Activated CD8-positive, alpha-beta T cell treated with anti-CD3 and anti-CD28 coated beads, Interleukin-2, amount 10 ng/mL, durations not matched to agents 7 days and 5 days (primary cell): ENCODE results near the gene MINDY4B. TPM values are rescaled to one million over a fixed set of nuclear protein-coding genes. Genes with fewer than 3 reads are reported as not detected.
A peak's percentile ranks its signal among the peaks of the same experiment; 100 is the strongest.

ENCODE experiments used
- ATAC-seq: fragments of 150-1000 bp; cut with Tn5 transposase; one replicate; pipeline ENCODE4 v1.10.0; 2021; ENCODE audit warnings: moderate library complexity
- CTCF ChIA-PET: fragments of 350-600 bp; sonication (Branson Sonifier 250); formaldehyde crosslinking; loops from one replicate; lab custom pipeline; 2021; ENCODE audit warnings: antibody characterized with exemption; lab: Charles Lee
- POLR2A ChIA-PET: fragments of 350-600 bp; sonication (Branson Sonifier 250); formaldehyde crosslinking; loops from one replicate; lab custom pipeline; 2021; ENCODE audit warnings: antibody characterized with exemption; lab: Charles Lee
- DNase-seq: peaks from one replicate; pipeline ENCODE4 v3.0.0-alpha.2; 2020
- H3K27ac Mint-ChIP-seq: one replicate; pipeline ENCODE4 v1.8.0; 2021; ENCODE audit warnings: mild to moderate bottlenecking, mixed read lengths
- H3K27me3 Mint-ChIP-seq: one replicate; pipeline ENCODE4 v1.8.0; 2021; ENCODE audit warnings: low read depth, mixed read lengths
- H3K36me3 Mint-ChIP-seq: one replicate; pipeline ENCODE4 v1.8.0; 2021; ENCODE audit warnings: low read depth, mixed read lengths
- H3K4me1 Mint-ChIP-seq: one replicate; pipeline ENCODE4 v1.8.0; 2021; ENCODE audit warnings: low read depth, mixed read lengths
- H3K4me3 Mint-ChIP-seq: one replicate; pipeline ENCODE4 v1.8.0; 2021; ENCODE audit warnings: mild to moderate bottlenecking, mixed read lengths
- H3K9me3 Mint-ChIP-seq: one replicate; pipeline ENCODE4 v1.8.0; 2022; ENCODE audit warnings: mixed read lengths; ENCODE audit not compliant: insufficient read depth
- total RNA-seq, 2 experiments: library from RNA; stranded (reverse); gene quantifications; one replicate each; pipeline ENCODE4 v1.2.3, GENCODE V29; 2021

Gene MINDY4B
- total RNA-seq, 2 experiments from 2014 or later = not detected

GRCh38 chr3:150840802-150841515, 64.3 kb downstream of the MINDY4B start:
- ChIA-PET POLR2A (no interaction called here), CTCF (interaction anchor here (1.6 kb wide), 1 partner anchor 9 kb away, joined by 5 read pairs; no protein-coding TSS in a partner anchor)
- Mint-ChIP-seq H3K4me1 (no peaks in the 10 kb centered on the region), H3K9me3 (no peaks in the 10 kb centered on the region), H3K27me3 (peaks cover 27% of the 10 kb centered on the region), H3K4me3 (no peak overlapping the region), H3K27ac (no peak overlapping the region), H3K36me3 (no peaks in the 10 kb centered on the region)
- ATAC-seq (no peak), DNase-seq (no peak)

GRCh38 chr3:150830745-150831144, 74.5 kb downstream of the MINDY4B start:
- Mint-ChIP-seq H3K4me1 (no peaks in the 10 kb centered on the region), H3K27me3 (peaks cover 11% of the 10 kb centered on the region), H3K27ac (no peak overlapping the region), H3K36me3 (no peaks in the 10 kb centered on the region), H3K4me3 (no peak overlapping the region), H3K9me3 (no peaks in the 10 kb centered on the region)
- DNase-seq = no peak
- POLR2A ChIA-PET = interaction anchor here (0.6 kb wide), 1 partner anchor 228 kb away, joined by 5 read pairs; no protein-coding TSS in a partner anchor
- ATAC-seq = no peak
- CTCF ChIA-PET = interaction anchor here (0.8 to 2.6 kb wide), 5 partner anchors 13 to 303 kb away, joined by 4 to 12 read pairs (median 4); no protein-coding TSS in a partner anchor

- CTCF ChIA-PET = interaction anchor here (0.8 to 2.6 kb wide), 4 partner anchors 14 to 109 kb away, joined by 4 to 12 read pairs (median 4); no protein-coding TSS in a partner anchor
Measured at GRCh38 chr3:150830094-150830681, 75.1 kb downstream of the MINDY4B start.

GRCh38 chr3:150829408-150829807, 75.8 kb downstream of the MINDY4B start:
- H3K27me3 Mint-ChIP-seq = peaks cover 9% of the 10 kb centered on the region
- CTCF ChIA-PET = no interaction called here

More at GRCh38 chr3:150830094-150830681, 75.1 kb downstream of the MINDY4B start:
- Mint-ChIP-seq H3K9me3 (no peaks in the 10 kb centered on the region), H3K27me3 (peaks cover 11% of the 10 kb centered on the region), H3K4me3 (no peak overlapping the region), H3K36me3 (no peaks in the 10 kb centered on the region), H3K27ac (no peak overlapping the region), H3K4me1 (no peaks in the 10 kb centered on the region)
- ATAC-seq (no peak), DNase-seq (peak; percentile 26)
- POLR2A ChIA-PET = no interaction called here

DNA sequence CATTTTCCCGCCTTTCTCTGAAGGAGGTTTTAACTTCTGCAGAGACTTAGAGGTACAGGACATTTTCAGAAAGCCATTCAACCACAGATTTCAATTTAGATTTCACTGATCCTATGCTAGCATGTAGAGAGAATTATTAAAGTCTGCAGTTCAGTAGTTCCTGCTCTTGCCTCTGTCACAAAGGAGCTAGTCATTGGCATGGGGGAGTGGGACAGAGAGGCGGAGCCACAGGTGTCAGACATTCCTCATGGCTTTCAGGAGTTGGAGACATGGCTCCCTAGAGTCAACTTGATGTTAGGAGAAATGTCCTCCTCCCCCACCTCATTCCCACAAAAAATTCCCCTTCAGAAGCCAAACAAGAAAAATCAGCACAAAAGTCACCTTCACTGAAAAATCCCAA, 76.2 kb downstream of the MINDY4B start:
- no peaks in the 10 kb centered on the region for H3K4me1 Mint-ChIP-seq
- CTCF ChIA-PET = no interaction called here
- H3K27me3 Mint-ChIP-seq = peaks cover 5% of the 10 kb centered on the region
- ATAC-seq = no peak
- H3K9me3 Mint-ChIP-seq = no peaks in the 10 kb centered on the region
- DNase-seq = no peak
- no peak overlapping the region for H3K4me3 Mint-ChIP-seq
- H3K36me3 Mint-ChIP-seq = no peaks in the 10 kb centered on the region
- POLR2A ChIA-PET = no interaction called here
- no peak overlapping the region for H3K27ac Mint-ChIP-seq

More at GRCh38 chr3:150829408-150829807, 75.8 kb downstream of the MINDY4B start:
- H3K36me3 Mint-ChIP-seq = no peaks in the 10 kb centered on the region
- no peak overlapping the region for H3K4me3 Mint-ChIP-seq
- no peak for ATAC-seq
- H3K4me1 Mint-ChIP-seq = no peaks in the 10 kb centered on the region
- H3K9me3 Mint-ChIP-seq = no peaks in the 10 kb centered on the region
- H3K27ac Mint-ChIP-seq = no peak overlapping the region
- no peak for DNase-seq
- POLR2A ChIA-PET = no interaction called here

DNA sequence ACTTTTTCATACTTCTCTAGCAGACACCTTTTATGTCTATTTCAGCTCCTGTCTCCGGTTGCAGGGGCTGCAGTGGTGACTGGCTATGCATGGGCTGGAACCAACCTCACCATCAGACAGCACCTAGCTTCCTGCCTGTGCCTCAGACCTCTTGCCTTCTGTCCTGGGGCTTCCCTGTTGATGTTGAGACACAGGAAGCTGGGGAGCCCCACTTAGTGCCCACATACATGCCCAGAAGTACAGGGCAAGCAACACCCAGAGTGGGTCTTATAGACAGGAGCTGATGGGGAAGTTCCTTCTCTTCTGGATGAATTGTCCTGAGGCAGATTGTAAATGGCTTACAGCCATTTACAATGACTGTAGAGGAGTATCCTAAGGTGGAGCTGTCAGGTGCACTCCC, 77.0 kb downstream of the MINDY4B start:
- CTCF ChIA-PET = no interaction called here
- H3K27me3 Mint-ChIP-seq = peaks cover 7% of the 10 kb centered on the region
- H3K9me3 Mint-ChIP-seq = no peaks in the 10 kb centered on the region
- no peak for DNase-seq
- H3K4me1 Mint-ChIP-seq = no peaks in the 10 kb centered on the region
- no peaks in the 10 kb centered on the region for H3K36me3 Mint-ChIP-seq
- H3K27ac Mint-ChIP-seq = no peak overlapping the region
- POLR2A ChIA-PET = no interaction called here
- no peak overlapping the region for H3K4me3 Mint-ChIP-seq
- no peak for ATAC-seq

DNA sequence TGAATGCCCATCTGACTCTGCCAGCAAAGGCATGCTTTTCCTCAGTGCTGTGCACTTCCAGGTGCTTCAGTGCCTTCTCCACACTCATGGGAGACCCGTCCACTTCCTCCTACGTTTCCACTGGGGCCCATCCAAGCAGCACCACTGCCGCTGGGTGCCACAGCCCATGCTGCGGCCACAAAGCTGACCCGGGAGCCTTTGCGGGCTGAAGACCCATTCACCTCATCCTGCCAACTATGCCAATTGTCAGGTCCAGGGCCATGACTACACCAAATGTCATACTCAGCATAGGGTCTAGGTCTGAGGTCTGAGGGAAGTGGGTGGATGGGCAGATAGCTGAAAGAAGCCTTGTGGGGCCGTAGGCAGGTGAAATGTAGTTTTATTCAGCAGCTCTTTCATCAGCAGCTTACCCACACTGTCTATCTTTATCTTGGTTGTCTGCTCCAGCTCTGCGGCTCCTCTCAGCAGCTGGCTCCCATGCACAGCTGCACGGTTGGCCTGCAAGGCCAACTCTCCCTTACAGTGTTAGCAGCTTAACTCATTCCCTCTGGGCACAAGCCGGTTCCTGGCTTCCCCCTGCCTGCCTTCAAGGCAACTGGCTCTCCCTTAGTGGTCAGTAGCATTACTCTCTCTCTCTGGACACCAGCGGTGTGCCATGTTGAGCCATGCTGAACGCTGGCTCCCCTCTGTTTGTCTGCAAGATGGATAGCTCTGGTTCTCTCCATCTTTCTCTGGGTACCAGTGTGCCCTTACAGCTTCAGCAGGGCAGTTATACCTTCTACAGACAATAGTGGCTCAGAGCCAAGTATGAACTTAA, 78.6 kb downstream of the MINDY4B start:
- no peak overlapping the region for H3K27ac Mint-ChIP-seq
- no peaks in the 10 kb centered on the region for H3K36me3 Mint-ChIP-seq
- ChIA-PET CTCF (interaction anchor here (2.9 kb wide), 1 partner anchor 39 kb away, joined by 8 read pairs; no protein-coding TSS in a partner anchor), POLR2A (no interaction called here)
- no peak overlapping the region for H3K4me3 Mint-ChIP-seq
- no peaks in the 10 kb centered on the region for H3K9me3 Mint-ChIP-seq
- no peak for ATAC-seq
- H3K4me1 Mint-ChIP-seq = no peaks in the 10 kb centered on the region
- peaks cover 7% of the 10 kb centered on the region for H3K27me3 Mint-ChIP-seq
- DNase-seq = no peak

- Mint-ChIP-seq H3K27me3 (peaks cover 7% of the 10 kb centered on the region), H3K4me1 (no peaks in the 10 kb centered on the region), H3K4me3 (no peak overlapping the region), H3K36me3 (no peaks in the 10 kb centered on the region), H3K27ac (no peak overlapping the region), H3K9me3 (no peaks in the 10 kb centered on the region)
- DNase-seq = no peak
- ChIA-PET CTCF (interaction anchor here (2.9 kb wide), 1 partner anchor 39 kb away, joined by 8 read pairs; no protein-coding TSS in a partner anchor), POLR2A (no interaction called here)
- no peak for ATAC-seq
Measured at GRCh38 chr3:150825916-150826377, 79.3 kb downstream of the MINDY4B start.

- Mint-ChIP-seq H3K9me3 (no peaks in the 10 kb centered on the region), H3K4me3 (no peak overlapping the region), H3K4me1 (no peaks in the 10 kb centered on the region), H3K27me3 (peaks cover 4% of the 10 kb centered on the region), H3K36me3 (no peaks in the 10 kb centered on the region), H3K27ac (no peak overlapping the region)
- ChIA-PET POLR2A (no interaction called here), CTCF (interaction anchor here (1.0 to 2.9 kb wide), 2 partner anchors 38 to 131 kb away, joined by 4 to 8 read pairs; no protein-coding TSS in a partner anchor)
- ATAC-seq (no peak), DNase-seq (no peak)
Measured at GRCh38 chr3:150825192-150825915, 79.9 kb downstream of the MINDY4B start.

DNA sequence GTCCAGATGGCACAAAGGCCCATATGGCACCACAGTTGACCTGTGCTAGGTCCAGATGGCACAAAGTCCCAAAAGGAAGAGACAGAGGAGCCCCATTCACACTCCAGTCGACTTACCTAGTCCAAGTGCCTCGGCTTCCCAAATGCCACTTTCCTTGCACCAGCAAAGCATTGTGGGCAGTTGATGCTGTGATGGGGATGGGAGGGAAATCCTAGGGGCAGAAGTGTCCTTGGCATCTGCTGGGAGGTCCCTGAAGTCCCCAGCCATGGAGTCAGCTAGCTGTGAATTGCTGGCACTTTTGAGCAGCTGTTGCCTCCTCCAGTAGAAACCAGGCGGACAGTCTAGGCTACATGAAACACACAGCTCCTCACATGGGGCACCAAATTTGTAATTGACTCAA, 82.0 kb downstream of the MINDY4B start:
- no peaks in the 10 kb centered on the region for H3K36me3 Mint-ChIP-seq
- no peak for ATAC-seq
- H3K27ac Mint-ChIP-seq = no peak overlapping the region
- no peak overlapping the region for H3K4me3 Mint-ChIP-seq
- ChIA-PET CTCF (no interaction called here), POLR2A (no interaction called here)
- no peak for DNase-seq
- H3K4me1 Mint-ChIP-seq = no peaks in the 10 kb centered on the region
- H3K27me3 Mint-ChIP-seq = peaks cover 3% of the 10 kb centered on the region
- H3K9me3 Mint-ChIP-seq = no peaks in the 10 kb centered on the region

- ATAC-seq = no peak
Measured at GRCh38 chr3:150822636-150823035, 82.6 kb downstream of the MINDY4B start.

More at GRCh38 chr3:150822636-150823035, 82.6 kb downstream of the MINDY4B start:
- ChIA-PET POLR2A (no interaction called here), CTCF (no interaction called here)
- Mint-ChIP-seq H3K4me1 (no peaks in the 10 kb centered on the region), H3K9me3 (no peaks in the 10 kb centered on the region), H3K4me3 (no peak overlapping the region), H3K27me3 (peaks cover 4% of the 10 kb centered on the region), H3K36me3 (no peaks in the 10 kb centered on the region), H3K27ac (no peak overlapping the region)
- no peak for DNase-seq
